GM19468 (cell line): Measurements from ENCODE around the gene OR4D11.
"Not testable (repeated sequence)": the region's sequence is repeated elsewhere in the genome, so short reads cannot be mapped to it uniquely, and the experiment has no call there.

Experiments
- ATAC-seq: cut with Tn5 transposase; IDR thresholded peaks from one replicate; pipeline ENCODE4 v1.9.1; 2021; ENCODE audit warnings: mild to moderate bottlenecking, moderate library complexity, moderate number of reproducible peaks; ENCODE audit not compliant: unreplicated experiment; ENCODE audit errors: extremely low read depth

The OR4D11 gene

GRCh38 chr11:59547605-59548308 lies 44.4 kb downstream of the OR4D11 start:
- not testable (repeated sequence) for ATAC-seq

- no peak for ATAC-seq
Measured at GRCh38 chr11:59548309-59548656, 44.9 kb downstream of the OR4D11 start.

- peak; percentile 93 for ATAC-seq
Measured at GRCh38 chr11:59550368-59550841, 47.0 kb downstream of the OR4D11 start.

GRCh38 chr11:59550842-59551658 lies 47.7 kb downstream of the OR4D11 start:
- no peak for ATAC-seq

GRCh38 chr11:59551659-59552521 lies 48.5 kb downstream of the OR4D11 start:
- no peak for ATAC-seq

GRCh38 chr11:59552844-59553243 lies 49.5 kb downstream of the OR4D11 start:
- no peak for ATAC-seq

GRCh38 chr11:59553323-59553722 lies 49.9 kb downstream of the OR4D11 start:
- ATAC-seq: no peak
